GM19455 (cell line): Measurements from ENCODE around the gene EHD2.
"Not testable (repeated sequence)": the region's sequence is repeated elsewhere in the genome, so short reads cannot be mapped to it uniquely, and the experiment has no call there.

ENCODE experiments used
- ATAC-seq: cut with Tn5 transposase; IDR thresholded peaks from one replicate; pipeline ENCODE4 v1.9.1; 2021; ENCODE audit not compliant: unreplicated experiment

The EHD2 gene

DNA sequence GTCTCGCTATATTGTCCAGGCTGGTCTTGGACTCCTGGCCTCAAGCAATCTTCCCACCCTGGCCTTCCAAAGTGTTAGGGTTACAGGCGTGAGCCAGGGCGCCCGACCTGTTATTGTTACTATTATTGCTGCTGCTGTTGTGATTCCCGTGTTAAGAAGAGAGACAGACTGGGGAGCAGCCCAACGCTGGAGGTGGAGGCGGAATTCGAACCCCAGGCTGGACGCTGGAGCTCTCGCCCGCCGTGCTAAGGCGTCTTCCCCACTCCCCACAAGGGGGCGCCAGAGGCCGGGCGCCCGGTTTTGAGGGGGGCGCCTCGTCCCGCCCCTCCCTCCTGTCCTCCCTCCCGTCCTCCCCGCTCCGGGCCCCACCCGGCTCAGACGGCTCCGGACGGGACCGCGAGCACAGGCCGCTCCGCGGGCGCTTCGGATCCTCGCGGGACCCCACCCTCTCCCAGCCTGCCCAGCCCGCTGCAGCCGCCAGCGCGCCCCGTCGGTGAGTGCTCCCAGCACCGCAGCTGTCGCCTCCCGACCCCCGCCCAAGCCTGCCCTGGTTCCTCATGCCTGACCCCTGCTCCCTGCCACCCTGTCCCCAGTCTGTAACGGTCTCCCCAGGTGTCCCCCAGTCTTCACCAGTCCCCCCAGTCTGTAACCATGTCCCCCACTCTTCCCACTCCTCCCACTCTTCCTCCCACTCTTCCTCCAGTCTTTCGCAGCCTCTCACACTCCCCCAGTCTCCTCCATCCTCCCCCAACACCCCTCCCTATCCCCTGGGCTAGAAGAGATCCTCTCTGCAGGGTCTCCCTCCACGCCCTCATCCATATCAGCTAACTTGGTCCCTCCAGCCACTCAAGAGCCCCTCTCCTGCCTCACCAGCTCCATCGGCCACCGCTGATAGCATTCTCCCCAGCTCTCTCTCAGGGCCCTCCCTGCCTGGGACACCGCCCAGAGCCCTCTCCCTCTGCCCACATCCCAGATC is at the start of gene EHD2:
EHD2 (plus strand) TSS at position 377 of the 976 bp plus-strand sequence. CDS start 3,191 bp downstream, outside the sequence.
- ATAC-seq: no peak

DNA sequence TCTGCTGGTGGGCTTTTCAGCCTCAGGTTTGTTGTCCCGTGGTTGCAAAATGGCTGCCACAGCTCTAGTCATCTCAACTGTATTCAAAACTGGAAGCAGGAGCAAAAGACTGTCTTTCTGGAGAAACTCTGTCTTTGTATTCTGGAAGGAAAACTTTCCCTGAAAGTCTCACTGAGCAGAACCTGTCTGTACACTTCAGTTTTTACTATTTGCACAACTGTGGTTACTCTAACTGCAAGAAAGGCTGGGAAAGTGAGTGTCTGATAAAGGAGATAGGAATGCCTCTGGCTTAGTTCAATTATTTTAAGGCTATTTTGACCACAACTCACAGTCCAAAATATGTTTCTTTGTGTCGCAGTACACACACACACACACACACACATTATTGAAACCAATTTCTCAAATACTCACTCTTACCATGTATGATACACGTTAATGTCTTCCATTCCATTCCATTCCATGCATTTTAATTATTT is 49.7 kb upstream of the EHD2 start:
- no peak for ATAC-seq

DNA sequence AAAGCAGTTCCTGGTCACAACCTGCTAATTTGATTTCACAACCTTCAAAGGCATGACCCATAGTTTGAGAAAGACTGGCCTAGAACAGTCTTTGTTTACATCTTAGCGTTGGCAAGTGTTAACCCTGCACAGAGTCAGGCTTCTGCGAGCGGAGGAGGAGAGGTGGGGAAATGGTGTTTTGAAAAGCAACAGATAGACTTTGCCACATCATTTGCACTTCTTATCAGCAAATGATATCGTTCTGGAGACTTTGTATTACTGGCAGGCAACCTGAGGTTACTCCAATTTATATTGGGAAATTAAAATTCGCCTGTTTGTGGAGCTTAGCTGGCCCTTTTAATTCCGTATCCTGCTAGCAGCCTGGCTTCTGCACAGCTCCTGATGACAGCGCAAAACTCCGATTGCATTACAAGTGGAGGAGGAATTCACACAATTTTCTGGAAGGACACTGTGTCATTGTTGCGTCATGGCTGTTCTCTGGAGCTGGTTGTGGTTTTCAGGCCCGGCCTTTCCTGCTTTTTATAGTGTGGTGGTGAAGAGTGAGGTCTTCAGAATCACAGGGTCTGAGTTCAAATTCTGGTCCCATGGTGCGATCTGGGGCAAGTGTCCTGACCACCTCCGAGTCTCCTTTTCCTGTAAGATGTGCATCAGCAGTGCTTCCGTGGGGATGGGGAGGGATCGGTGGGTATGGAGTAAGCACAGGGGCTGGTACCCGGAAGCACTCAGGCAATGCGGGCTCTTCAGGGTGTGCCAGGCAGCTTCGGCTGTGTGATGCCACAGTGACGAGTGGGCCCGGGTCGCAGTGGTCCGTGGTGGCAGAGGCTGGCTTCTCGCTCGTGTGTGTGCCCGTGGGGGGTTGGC is 49.1 kb upstream of the EHD2 start:
- no peak for ATAC-seq

GRCh38 chr19:47668556-47668955 is 44.7 kb upstream of the EHD2 start:
- not testable (repeated sequence) for ATAC-seq

DNA sequence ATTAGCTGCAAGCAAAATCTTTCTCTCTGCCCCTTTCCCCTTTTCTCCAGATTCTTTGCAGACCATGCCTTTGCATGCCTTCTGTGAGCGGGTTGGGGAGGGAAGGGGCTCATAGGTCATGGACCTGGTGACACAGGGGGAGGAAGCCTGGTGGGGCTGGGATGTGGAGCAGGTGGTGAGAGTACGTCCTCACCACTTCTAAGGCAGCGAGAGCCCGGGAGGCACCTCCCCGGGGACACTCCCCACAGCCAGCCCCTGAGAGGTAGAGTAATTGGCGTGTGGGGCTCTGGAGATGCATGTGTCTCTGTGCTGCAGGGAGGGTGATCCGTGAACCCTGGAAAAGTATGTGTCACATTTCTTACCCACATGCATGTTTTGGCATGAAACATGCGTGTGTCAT is 42.5 kb upstream of the EHD2 start:
- ATAC-seq: no peak

DNA sequence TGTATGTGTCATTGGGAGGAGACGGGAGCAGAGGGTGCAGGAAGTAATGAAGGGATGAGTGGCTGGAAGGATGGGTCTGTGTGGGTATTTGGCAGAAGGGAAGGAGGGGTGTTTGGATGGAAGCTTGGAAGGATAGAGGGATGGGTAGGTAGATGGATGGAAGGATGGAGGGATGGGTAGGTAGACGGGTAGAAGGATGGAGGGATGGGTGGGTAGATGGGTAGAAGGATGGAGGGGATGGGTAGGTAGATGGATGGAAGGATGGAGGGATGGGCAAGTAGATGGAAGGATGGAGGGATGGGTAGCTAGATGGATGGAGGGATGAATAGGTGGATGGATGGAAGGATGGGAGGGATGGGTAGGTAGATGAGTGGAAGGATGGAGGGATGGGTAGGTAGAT is 41.7 kb upstream of the EHD2 start:
- ATAC-seq: no peak

GRCh38 chr19:47673426-47673825 is 39.8 kb upstream of the EHD2 start:
- no peak for ATAC-seq

GRCh38 chr19:47674548-47674947 is 38.7 kb upstream of the EHD2 start:
- ATAC-seq: no peak

- no peak for ATAC-seq
Measured at GRCh38 chr19:47675271-47675670, 38.0 kb upstream of the EHD2 start.

- no peak for ATAC-seq
Measured at GRCh38 chr19:47675859-47676258, 37.4 kb upstream of the EHD2 start.

DNA sequence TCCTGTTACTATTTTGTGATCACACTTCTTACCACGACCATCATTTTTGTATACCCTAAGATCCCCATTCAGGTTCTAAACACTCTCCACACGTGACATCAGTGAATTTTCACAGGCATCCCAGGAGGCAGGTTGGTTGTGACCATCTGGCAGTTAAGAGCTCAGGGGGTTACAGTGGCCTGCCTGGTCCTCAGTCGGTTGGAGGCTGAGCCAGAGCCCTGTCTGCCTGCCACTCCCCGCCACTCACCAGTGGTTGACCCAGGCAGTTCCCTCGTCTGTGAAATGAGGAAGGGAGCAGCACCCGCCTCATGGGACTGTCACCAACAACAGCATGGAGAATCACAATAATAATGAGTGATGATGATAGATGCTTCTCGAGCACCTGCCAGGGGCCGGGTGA is 36.4 kb upstream of the EHD2 start:
- ATAC-seq: no peak

GRCh38 chr19:47679251-47679900 is 33.8 kb upstream of the EHD2 start:
- ATAC-seq: no peak

DNA sequence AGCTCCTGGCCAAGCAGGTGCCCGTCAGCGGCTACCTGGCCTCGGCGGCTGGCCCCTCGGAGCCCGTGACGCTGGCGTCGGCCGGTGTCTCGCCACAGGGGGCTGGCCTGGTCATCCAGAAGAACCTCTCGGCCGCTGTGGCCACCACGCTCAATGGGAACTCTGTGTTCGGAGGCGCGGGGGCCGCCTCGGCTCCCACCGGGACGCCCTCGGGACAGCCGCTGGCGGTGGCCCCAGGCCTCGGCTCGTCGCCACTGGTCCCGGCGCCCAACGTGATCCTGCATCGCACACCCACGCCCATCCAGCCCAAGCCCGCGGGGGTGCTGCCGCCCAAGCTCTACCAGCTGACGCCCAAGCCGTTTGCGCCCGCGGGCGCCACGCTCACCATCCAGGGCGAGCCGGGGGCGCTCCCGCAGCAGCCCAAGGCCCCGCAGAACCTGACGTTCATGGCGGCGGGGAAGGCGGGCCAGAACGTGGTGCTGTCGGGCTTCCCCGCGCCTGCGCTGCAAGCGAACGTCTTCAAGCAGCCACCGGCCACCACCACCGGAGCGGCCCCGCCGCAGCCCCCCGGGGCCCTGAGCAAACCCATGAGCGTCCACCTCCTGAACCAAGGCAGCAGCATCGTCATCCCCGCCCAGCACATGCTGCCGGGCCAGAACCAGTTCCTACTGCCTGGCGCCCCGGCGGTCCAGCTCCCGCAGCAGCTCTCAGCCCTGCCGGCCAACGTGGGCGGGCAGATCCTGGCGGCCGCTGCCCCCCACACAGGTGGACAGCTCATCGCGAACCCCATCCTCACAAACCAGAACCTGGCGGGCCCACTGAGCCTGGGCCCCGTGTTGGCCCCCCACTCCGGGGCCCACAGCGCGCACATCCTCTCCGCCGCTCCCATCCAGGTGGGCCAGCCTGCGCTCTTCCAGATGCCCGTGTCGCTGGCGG is 33.0 kb upstream of the EHD2 start:
- ATAC-seq: no peak

DNA sequence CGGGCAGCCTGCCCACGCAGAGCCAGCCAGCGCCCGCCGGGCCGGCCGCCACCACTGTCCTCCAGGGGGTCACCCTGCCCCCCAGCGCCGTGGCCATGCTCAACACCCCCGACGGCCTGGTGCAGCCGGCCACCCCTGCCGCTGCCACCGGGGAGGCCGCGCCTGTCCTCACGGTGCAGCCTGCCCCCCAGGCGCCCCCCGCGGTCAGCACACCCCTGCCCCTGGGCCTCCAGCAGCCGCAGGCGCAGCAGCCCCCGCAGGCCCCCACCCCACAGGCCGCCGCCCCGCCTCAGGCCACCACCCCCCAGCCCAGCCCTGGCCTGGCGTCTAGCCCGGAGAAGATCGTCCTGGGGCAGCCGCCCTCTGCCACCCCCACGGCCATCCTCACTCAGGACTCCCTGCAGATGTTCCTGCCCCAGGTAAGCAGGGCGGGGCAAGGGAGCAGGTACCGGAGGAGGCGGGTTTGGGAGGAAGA is 32.3 kb upstream of the EHD2 start:
- ATAC-seq: no peak

- no peak for ATAC-seq
Measured at GRCh38 chr19:47681388-47681787, 31.8 kb upstream of the EHD2 start.

DNA sequence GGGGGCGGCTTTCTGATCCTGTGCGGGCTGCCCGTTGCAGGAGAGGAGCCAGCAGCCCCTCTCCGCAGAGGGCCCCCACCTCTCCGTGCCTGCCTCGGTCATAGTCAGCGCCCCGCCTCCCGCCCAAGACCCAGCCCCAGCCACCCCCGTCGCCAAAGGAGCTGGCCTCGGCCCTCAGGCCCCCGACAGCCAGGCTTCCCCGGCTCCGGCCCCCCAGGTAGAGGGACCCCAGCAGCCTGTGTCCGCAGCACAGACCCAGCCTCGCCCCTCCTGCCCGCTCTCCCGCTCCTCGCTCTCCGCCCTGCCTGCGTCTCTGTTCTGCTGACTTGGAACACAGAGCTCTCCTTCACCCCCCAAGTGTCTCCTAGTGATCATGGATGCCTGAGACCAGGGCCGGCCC is 31.3 kb upstream of the EHD2 start:
- ATAC-seq: no peak

GRCh38 chr19:47682939-47683338 is 30.3 kb upstream of the EHD2 start:
- no peak for ATAC-seq

GRCh38 chr19:47686679-47687450 is 26.4 kb upstream of the EHD2 start:
- no peak for ATAC-seq

DNA sequence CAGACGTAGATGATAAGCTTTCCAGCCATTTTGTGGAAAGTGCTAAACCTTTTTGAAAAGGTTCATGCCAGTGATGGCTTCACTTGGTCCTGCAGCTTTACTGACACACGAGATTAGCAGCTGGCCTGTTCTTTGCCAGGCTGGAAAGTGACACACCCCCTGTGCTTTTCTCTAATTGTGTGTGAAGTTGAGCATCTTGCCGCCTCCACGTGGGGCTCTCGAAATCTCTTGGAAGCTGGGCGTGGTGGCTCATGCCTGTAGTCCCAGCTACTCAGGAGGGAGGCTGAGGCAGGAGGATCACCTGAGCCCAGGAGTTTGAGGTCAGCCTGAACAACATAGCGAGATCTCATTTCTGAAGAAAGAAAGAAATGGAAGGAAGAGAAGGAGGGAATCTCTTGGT is 25.3 kb upstream of the EHD2 start:
- no peak for ATAC-seq
